Effector memory CD8-positive, alpha-beta T cell (primary cell): ENCODE measurements around the gene WBP1.

Experiments
- ATAC-seq: fragments of 150-1000 bp; cut with Tn5 transposase; replicated peaks from 2 replicates; pipeline ENCODE4 v1.10.0; 2021; ENCODE audit warnings: mild to moderate bottlenecking, moderate library complexity
- DNase-seq, 3 experiments: peaks; one replicate each; pipeline ENCODE4 v3.0.0; 2021
- H3K27ac Mint-ChIP-seq, 2 donors: one replicate each; pipeline ENCODE4 v1.8.0; 2022; ENCODE audit warnings: mild to moderate bottlenecking in 2 of 2, mixed read lengths in 2 of 2, moderate library complexity in 2 of 2
- H3K27me3 Mint-ChIP-seq, 2 donors: one replicate each; pipeline ENCODE4 v1.8.0; 2022; ENCODE audit warnings: mixed read lengths in 2 of 2
- H3K36me3 Mint-ChIP-seq: one replicate; pipeline ENCODE4 v1.8.0; 2022; ENCODE audit warnings: mild to moderate bottlenecking, moderate library complexity, mixed read lengths; ENCODE audit not compliant: insufficient read depth
- H3K4me1 Mint-ChIP-seq, 2 donors: one replicate each; pipeline ENCODE4 v1.8.0; 2022; ENCODE audit warnings: low read depth in 2 of 2, mixed read lengths in 2 of 2
- H3K4me3 Mint-ChIP-seq, 2 donors: one replicate each; pipeline ENCODE4 v1.8.0; 2022; ENCODE audit warnings: mild to moderate bottlenecking in 2 of 2, mixed read lengths in 2 of 2, moderate library complexity in 2 of 2
- H3K9me3 Mint-ChIP-seq, 2 donors: one replicate each; pipeline ENCODE4 v1.8.0; 2022; ENCODE audit warnings: mixed read lengths in 2 of 2

Gene WBP1

GRCh38 chr2:74421221-74421870 is 36.9 kb upstream of the WBP1 start, which contains the start of the genes C2orf81 and WDR54:
TSS of gene C2orf81 (minus strand) at chr2:74421619. CDS start at chr2:74421560, 59 bp downstream.
TSS of gene WDR54 (plus strand) at chr2:74421730. CDS start at chr2:74422154, 424 bp downstream.
- ATAC-seq, result peak; percentile 92
- Mint-ChIP-seq H3K4me3 (peak within 1 kb of the TSS; percentile 95 to 100), H3K4me1 (peaks cover 19 to 25% of the 10 kb centered on the region in 2 donors), H3K9me3 (no peaks in the 10 kb centered on the region), H3K36me3 (peaks cover 21% of the 10 kb centered on the region), H3K27ac (peak within 1 kb of the TSS; percentile 95 to 98), H3K27me3 (no peaks in the 10 kb centered on the region)
- DNase-seq, result peak; percentile 94 to 96 (median 94)

- DNase-seq (no peak), ATAC-seq (no peak)
- Mint-ChIP-seq H3K27me3 (no peaks in the 10 kb centered on the region), H3K27ac (peak overlapping the region; percentile 95 to 98), H3K4me1 (peaks cover 19 to 25% of the 10 kb centered on the region in 2 donors), H3K9me3 (no peaks in the 10 kb centered on the region), H3K4me3 (peak overlapping the region; percentile 95 to 100), H3K36me3 (peaks cover 21% of the 10 kb centered on the region)
Measured at GRCh38 chr2:74423231-74424095, 34.8 kb upstream of the WBP1 start.

GRCh38 chr2:74424139-74424992 is 33.9 kb upstream of the WBP1 start:
- H3K9me3 Mint-ChIP-seq, result no peaks in the 10 kb centered on the region
- peaks cover 19 to 25% of the 10 kb centered on the region in 2 donors for H3K4me1 Mint-ChIP-seq
- no peaks in the 10 kb centered on the region for H3K27me3 Mint-ChIP-seq
- peaks cover 21% of the 10 kb centered on the region for H3K36me3 Mint-ChIP-seq
- peak overlapping the region in 1 of 2 donors; percentile 31 for H3K27ac Mint-ChIP-seq
- H3K4me3 Mint-ChIP-seq, result no peak overlapping the region
- ATAC-seq (no peak), DNase-seq (no peak)

GRCh38 chr2:74424995-74425406 is 33.2 kb upstream of the WBP1 start:
- Mint-ChIP-seq H3K9me3 (no peaks in the 10 kb centered on the region), H3K27ac (peak overlapping the region in 1 of 2 donors; percentile 31), H3K4me1 (peaks cover 19 to 25% of the 10 kb centered on the region in 2 donors), H3K36me3 (peaks cover 21% of the 10 kb centered on the region), H3K27me3 (no peaks in the 10 kb centered on the region), H3K4me3 (no peak overlapping the region)
- ATAC-seq, result no peak
- DNase-seq, result no peak

- peak overlapping the region in 1 of 2 donors; percentile 15 for H3K27ac Mint-ChIP-seq
Measured at GRCh38 chr2:74425523-74425922, 32.7 kb upstream of the WBP1 start.

GRCh38 chr2:74426181-74426758 is 32.0 kb upstream of the WBP1 start:
- Mint-ChIP-seq H3K27me3 (no peaks in the 10 kb centered on the region), H3K36me3 (peaks cover 18% of the 10 kb centered on the region), H3K9me3 (no peaks in the 10 kb centered on the region), H3K4me1 (peaks cover 16 to 20% of the 10 kb centered on the region in 2 donors), H3K27ac (no peak overlapping the region), H3K4me3 (no peak overlapping the region)
- DNase-seq, result no peak
- ATAC-seq, result no peak

More at GRCh38 chr2:74425523-74425922, 32.7 kb upstream of the WBP1 start:
- Mint-ChIP-seq H3K9me3 (no peaks in the 10 kb centered on the region), H3K27me3 (no peaks in the 10 kb centered on the region), H3K4me3 (no peak overlapping the region), H3K36me3 (peaks cover 21% of the 10 kb centered on the region), H3K4me1 (peaks cover 19 to 25% of the 10 kb centered on the region in 2 donors)
- DNase-seq, result no peak
- no peak for ATAC-seq

GRCh38 chr2:74427551-74427950 is 30.7 kb upstream of the WBP1 start:
- H3K27me3 Mint-ChIP-seq, result no peaks in the 10 kb centered on the region

GRCh38 chr2:74428675-74429074 is 29.6 kb upstream of the WBP1 start:
- Mint-ChIP-seq H3K9me3 (no peaks in the 10 kb centered on the region), H3K27ac (no peak overlapping the region), H3K27me3 (no peaks in the 10 kb centered on the region), H3K36me3 (no peaks in the 10 kb centered on the region), H3K4me1 (peaks cover 0 to 4% of the 10 kb centered on the region in 2 donors), H3K4me3 (no peak overlapping the region)
- ATAC-seq, result no peak
- DNase-seq, result no peak

More at GRCh38 chr2:74427551-74427950, 30.7 kb upstream of the WBP1 start:
- no peak overlapping the region for H3K27ac Mint-ChIP-seq
- H3K4me1 Mint-ChIP-seq, result peaks cover 7 to 12% of the 10 kb centered on the region in 2 donors
- peaks cover 5% of the 10 kb centered on the region for H3K36me3 Mint-ChIP-seq
- ATAC-seq, result no peak
- no peak overlapping the region for H3K4me3 Mint-ChIP-seq
- no peak for DNase-seq
- no peaks in the 10 kb centered on the region for H3K9me3 Mint-ChIP-seq

- DNase-seq (no peak), ATAC-seq (no peak)
- Mint-ChIP-seq H3K27me3 (no peaks in the 10 kb centered on the region), H3K4me1 (peaks cover 0 to 3% of the 10 kb centered on the region in 2 donors), H3K36me3 (no peaks in the 10 kb centered on the region), H3K4me3 (no peak overlapping the region), H3K9me3 (no peaks in the 10 kb centered on the region), H3K27ac (peak overlapping the region; percentile 49 to 58)
Measured at GRCh38 chr2:74429487-74430451, 28.5 kb upstream of the WBP1 start.

- H3K36me3 Mint-ChIP-seq, result no peaks in the 10 kb centered on the region
- peaks cover 0 to 3% of the 10 kb centered on the region in 2 donors for H3K4me1 Mint-ChIP-seq
- DNase-seq (no peak), ATAC-seq (no peak)
- peak overlapping the region; percentile 49 to 58 for H3K27ac Mint-ChIP-seq
- no peaks in the 10 kb centered on the region for H3K9me3 Mint-ChIP-seq
- H3K4me3 Mint-ChIP-seq, result no peak overlapping the region
- no peaks in the 10 kb centered on the region for H3K27me3 Mint-ChIP-seq
Measured at GRCh38 chr2:74430502-74430901, 27.7 kb upstream of the WBP1 start.

- Mint-ChIP-seq H3K27ac (no peak overlapping the region), H3K9me3 (no peaks in the 10 kb centered on the region), H3K4me1 (peaks cover 8 to 10% of the 10 kb centered on the region in 2 donors), H3K4me3 (no peak overlapping the region), H3K36me3 (no peaks in the 10 kb centered on the region), H3K27me3 (peaks cover 16 to 29% of the 10 kb centered on the region in 2 donors)
- DNase-seq (no peak), ATAC-seq (no peak)
Measured at GRCh38 chr2:74436111-74436805, 22.0 kb upstream of the WBP1 start.
